D721Med (cell line): ENCODE measurements around the gene CUEDC1.

Experiments
- DNase-seq: peaks from one replicate; pipeline ENCODE4 v3.0.0; 2011; ENCODE audit warnings: low spot score; ENCODE audit not compliant: insufficient read length
- FAIRE-seq: peaks from 2 replicates; lab custom pipeline; 2011; peaks lifted over from hg19 to GRCh38; lab: Jason Lieb, UNC
- TF ChIP-seq, protein P1 (sequence below): IDR thresholded peaks from 2 replicates; pipeline ENCODE4 v1.5.1; 2012; ENCODE audit warnings: mild to moderate bottlenecking, control low read depth; ENCODE audit not compliant: insufficient read depth; ENCODE audit errors: missing control alignments

Gene CUEDC1

DNA sequence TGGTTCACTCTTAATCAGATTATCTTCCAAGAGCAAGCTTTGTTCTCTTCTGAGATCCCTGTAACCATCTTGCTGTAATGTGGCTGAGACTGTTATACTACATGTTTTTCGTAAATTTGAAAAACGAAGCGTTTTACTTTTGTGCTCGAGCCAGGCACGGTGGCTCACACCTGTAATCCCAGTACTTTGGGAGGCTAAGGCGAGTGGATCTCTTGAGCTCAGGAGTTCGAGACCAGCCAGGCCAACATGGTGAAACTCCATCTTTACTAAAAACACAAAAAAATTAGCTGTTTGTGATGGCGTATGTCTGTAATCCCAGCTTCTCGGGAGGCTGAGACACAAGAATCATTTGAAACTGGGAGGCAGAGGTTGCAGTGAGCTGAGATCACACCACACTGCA is 7.8 kb downstream of the CUEDC1 start:
- no peak for DNase-seq
- TF ChIP-seq, protein P1, sequence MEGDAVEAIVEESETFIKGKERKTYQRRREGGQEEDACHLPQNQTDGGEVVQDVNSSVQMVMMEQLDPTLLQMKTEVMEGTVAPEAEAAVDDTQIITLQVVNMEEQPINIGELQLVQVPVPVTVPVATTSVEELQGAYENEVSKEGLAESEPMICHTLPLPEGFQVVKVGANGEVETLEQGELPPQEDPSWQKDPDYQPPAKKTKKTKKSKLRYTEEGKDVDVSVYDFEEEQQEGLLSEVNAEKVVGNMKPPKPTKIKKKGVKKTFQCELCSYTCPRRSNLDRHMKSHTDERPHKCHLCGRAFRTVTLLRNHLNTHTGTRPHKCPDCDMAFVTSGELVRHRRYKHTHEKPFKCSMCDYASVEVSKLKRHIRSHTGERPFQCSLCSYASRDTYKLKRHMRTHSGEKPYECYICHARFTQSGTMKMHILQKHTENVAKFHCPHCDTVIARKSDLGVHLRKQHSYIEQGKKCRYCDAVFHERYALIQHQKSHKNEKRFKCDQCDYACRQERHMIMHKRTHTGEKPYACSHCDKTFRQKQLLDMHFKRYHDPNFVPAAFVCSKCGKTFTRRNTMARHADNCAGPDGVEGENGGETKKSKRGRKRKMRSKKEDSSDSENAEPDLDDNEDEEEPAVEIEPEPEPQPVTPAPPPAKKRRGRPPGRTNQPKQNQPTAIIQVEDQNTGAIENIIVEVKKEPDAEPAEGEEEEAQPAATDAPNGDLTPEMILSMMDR: no peak
- peak; percentile 46 for FAIRE-seq

DNA sequence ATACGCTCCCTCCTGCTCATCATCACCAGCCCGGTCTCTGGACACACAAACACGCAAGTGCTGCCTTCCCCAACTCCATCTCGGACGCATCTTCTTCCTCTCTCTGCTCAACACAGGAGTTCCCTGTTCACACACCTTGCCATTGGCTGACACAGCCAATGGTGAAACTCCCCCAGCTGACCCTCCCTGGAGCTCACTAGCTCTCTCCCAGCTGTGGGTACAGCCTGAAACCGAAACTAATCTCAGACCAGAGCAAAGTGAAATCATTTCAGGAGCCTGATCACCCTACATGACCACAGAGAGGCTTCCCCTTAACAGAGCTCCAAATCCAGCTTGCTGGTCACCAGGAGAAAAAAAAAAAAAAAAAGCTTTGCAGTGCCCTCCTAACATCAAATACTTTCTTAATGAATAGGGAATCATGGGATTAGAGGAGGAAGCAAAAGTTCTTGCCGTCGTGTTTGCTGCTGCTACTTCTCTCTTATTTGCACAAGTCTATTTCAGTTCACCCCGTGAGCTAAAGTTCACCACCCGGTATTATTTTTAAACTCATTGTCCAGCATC is 8.3 kb downstream of the CUEDC1 start:
- DNase-seq: no peak
- TF ChIP-seq, protein P1: no peak
- FAIRE-seq: no peak

DNA sequence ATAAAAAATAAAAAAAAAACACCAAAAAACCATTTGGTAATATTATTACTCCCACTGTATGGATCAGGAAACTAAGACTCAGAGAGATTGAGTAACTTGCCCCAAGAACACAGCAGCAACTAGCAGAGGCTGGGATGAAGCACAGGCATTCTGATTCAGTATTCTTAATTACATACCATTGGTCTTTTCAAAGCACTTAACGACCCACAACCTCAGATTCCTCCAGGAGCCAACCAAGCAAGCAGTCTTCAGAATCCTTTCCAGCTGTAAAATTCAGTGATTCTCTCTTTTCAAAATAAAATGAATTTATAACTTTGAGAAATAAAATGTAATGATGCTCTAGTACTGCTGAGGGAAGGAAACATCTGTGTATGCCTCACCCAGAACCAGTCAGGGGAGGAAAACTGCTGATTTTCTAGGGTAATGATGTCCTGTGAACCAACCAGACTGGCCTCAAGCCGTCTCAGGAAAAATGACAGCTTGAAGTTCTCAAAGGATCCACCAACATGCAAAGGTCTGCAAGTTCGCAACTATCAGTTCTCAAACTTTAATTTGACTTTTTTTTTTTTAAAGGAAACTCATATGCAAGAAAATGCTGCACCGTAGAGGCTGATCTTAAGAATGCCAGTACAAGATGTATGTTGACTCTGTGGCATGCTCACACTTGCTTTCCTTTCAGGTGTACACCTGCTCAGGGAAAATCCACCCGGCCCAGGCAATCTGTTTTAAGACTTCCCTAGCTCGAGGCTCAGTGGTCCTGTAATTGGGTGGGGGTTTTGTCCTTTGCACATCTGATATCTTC is 9.0 kb downstream of the CUEDC1 start:
- FAIRE-seq (no peak), DNase-seq (no peak)
- TF ChIP-seq, protein P1: no peak

DNA sequence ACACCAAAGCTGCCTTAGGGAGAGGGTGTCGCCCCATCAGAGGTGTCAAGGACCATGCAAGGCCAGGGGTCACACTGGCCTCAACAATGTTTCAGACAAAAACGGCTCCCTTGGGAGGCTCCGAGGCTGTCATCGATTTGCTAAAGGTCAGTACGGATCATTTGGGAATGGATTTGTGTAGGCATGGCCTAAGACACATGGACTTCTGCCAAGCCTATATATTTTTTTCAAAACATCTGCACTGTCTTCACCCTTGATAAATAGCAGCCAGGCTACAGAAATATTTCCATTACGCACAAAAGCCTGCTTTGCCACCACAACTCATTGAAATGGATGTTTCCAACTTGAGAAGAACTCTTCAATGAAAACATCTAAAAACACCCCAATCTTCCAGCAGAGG is 10.3 kb downstream of the CUEDC1 start:
- TF ChIP-seq, protein P1: no peak
- no peak for DNase-seq
- no peak for FAIRE-seq

DNA sequence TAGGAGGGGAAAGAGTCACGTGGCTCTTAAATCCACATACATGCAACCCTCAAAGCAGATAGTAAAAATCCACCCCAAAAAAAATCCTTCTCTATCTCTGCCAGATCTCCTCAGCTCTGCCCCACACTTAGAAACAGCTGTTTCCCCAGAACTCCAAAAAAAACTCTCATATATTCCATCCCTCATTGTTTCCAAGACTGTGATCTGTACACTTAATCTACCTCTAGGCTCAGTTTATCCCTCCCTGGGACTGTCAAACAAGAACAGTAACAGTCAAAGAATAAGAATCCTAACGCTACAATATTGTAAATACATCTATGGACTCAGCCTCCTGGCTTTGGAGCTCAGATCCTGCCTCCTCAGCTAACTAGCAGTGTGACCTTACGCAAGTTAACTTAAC is 11.6 kb downstream of the CUEDC1 start:
- no peak for DNase-seq
- TF ChIP-seq, protein P1: no peak
- FAIRE-seq: no peak

DNA sequence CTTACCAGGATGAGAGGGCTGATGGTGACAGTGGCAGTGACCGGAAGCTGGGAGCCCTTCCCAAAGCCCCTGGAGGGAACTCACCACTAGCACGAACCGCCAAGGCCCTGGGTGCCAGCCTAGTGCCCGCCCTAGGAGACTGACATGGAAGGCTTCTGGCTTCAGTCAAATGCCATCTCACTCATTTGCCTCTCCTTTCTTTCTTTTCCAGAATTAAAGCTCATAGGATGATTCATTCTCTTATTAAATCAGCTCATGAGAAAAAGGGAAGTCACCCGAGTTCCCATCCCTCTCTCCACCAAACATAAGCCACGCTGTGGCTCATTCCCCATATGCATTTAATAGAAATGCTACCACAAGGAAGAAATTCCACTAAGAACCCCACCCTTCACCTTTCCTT is 12.1 kb downstream of the CUEDC1 start:
- TF ChIP-seq, protein P1: no peak
- no peak for FAIRE-seq
- no peak for DNase-seq
